Parathyroid adenoma (tissue), 2 donors: ENCODE data around the gene HMBS.
"Not testable (repeated sequence)": the region's sequence is repeated elsewhere in the genome, so short reads cannot be mapped to it uniquely, and the experiment has no call there.

Experiments
- H2AFZ ChIP-seq: fragments of 300-600 bp; sonication (generic); one replicate; pipeline ENCODE4 v1.7.0; 2017; ENCODE audit warnings: antibody characterized with exemption, mild to moderate bottlenecking
- H3K27ac ChIP-seq: fragments of 300-600 bp; sonication (generic); one replicate; pipeline ENCODE4 v1.7.0; 2017
- H3K27me3 ChIP-seq: fragments of 300-600 bp; sonication (generic); one replicate; pipeline ENCODE4 v1.7.0; 2017; ENCODE audit warnings: low read length; ENCODE audit not compliant: control insufficient read depth, insufficient read depth
- H3K36me3 ChIP-seq: fragments of 300-600 bp; sonication (generic); one replicate; pipeline ENCODE4 v1.7.0; 2017; ENCODE audit warnings: low read length; ENCODE audit not compliant: control insufficient read depth, insufficient read depth
- H3K4me1 ChIP-seq: fragments of 300-600 bp; sonication (generic); one replicate; pipeline ENCODE4 v1.7.0; 2017; ENCODE audit warnings: control low read depth
- H3K4me2 ChIP-seq: fragments of 300-600 bp; sonication (generic); one replicate; pipeline ENCODE4 v1.7.0; 2017; ENCODE audit warnings: low read length
- H3K4me3 ChIP-seq: fragments of 300-600 bp; sonication (generic); one replicate; pipeline ENCODE4 v1.7.0; 2017; ENCODE audit warnings: low read depth, low read length
- H3K79me2 ChIP-seq: fragments of 300-600 bp; sonication (generic); one replicate; pipeline ENCODE4 v1.7.0; 2017; ENCODE audit warnings: control low read depth
- H3K9ac ChIP-seq: fragments of 300-600 bp; sonication (generic); one replicate; pipeline ENCODE4 v1.7.0; 2017; ENCODE audit warnings: mild to moderate bottlenecking
- H3K9me3 ChIP-seq: fragments of 300-600 bp; sonication (generic); one replicate; pipeline ENCODE4 v1.7.0; 2017; ENCODE audit warnings: low read length; ENCODE audit not compliant: control insufficient read depth
- TF ChIP-seq, protein P1 (sequence below): fragments of 300-600 bp; sonication (generic); IDR thresholded peaks from one replicate; pipeline ENCODE4 v1.7.0; 2017; ENCODE audit warnings: antibody characterized with exemption, mild to moderate bottlenecking
- donor health status: primary hyperparathyroidism.

HMBS gene

DNA sequence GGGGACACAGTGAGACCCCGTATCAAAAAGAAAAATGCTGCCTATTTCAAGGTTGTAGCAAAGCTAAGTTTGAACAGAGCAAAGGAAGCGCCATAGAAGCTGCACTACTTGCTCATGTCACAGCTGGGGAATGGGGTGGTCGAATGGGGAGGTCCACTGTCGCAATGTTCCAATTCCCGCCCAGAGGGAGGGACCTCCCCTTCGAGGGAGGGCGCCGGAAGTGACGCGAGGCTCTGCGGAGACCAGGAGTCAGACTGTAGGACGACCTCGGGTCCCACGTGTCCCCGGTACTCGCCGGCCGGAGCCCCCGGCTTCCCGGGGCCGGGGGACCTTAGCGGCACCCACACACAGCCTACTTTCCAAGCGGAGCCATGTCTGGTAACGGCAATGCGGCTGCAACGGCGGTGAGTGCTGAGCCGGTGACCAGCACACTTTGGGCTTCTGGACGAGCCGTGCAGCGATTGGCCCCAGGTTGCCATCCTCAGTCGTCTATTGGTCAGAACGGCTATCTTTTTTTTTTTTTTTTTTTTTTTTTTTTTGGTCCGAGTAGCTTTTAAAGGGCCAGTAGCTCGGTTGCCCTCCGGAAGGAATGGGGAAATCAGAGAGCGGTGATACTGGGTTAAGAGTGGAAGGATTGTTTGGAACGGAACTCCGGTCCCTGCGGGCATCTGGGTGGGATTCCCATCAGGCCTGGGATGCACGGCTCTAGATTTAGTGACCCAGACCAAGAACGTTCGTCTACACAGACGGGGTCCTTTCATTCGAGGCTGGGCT, at the start of gene HMBS:
Gene HMBS, plus strand, starts transcription at position 219 of the 774 bp plus-strand sequence. Its CDS starts 153 bp downstream, at position 372.
- TF ChIP-seq, protein P1, sequence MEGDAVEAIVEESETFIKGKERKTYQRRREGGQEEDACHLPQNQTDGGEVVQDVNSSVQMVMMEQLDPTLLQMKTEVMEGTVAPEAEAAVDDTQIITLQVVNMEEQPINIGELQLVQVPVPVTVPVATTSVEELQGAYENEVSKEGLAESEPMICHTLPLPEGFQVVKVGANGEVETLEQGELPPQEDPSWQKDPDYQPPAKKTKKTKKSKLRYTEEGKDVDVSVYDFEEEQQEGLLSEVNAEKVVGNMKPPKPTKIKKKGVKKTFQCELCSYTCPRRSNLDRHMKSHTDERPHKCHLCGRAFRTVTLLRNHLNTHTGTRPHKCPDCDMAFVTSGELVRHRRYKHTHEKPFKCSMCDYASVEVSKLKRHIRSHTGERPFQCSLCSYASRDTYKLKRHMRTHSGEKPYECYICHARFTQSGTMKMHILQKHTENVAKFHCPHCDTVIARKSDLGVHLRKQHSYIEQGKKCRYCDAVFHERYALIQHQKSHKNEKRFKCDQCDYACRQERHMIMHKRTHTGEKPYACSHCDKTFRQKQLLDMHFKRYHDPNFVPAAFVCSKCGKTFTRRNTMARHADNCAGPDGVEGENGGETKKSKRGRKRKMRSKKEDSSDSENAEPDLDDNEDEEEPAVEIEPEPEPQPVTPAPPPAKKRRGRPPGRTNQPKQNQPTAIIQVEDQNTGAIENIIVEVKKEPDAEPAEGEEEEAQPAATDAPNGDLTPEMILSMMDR: no peak
- H3K4me3 ChIP-seq: peak within 1 kb of the TSS; percentile 90
- H3K36me3 ChIP-seq: no peaks in the 10 kb centered on the region
- H3K27me3 ChIP-seq: no peaks in the 10 kb centered on the region
- H3K9ac ChIP-seq: no peak within 1 kb of the TSS
- H3K4me1 ChIP-seq: peaks cover 7% of the 10 kb centered on the region
- H3K79me2 ChIP-seq: no peaks in the 10 kb centered on the region
- peak within 1 kb of the TSS; percentile 75 for H3K4me2 ChIP-seq
- no peaks in the 10 kb centered on the region for H3K9me3 ChIP-seq
- peak within 1 kb of the TSS; percentile 95 for H2AFZ ChIP-seq
- H3K27ac ChIP-seq: peak within 1 kb of the TSS; percentile 78

DNA sequence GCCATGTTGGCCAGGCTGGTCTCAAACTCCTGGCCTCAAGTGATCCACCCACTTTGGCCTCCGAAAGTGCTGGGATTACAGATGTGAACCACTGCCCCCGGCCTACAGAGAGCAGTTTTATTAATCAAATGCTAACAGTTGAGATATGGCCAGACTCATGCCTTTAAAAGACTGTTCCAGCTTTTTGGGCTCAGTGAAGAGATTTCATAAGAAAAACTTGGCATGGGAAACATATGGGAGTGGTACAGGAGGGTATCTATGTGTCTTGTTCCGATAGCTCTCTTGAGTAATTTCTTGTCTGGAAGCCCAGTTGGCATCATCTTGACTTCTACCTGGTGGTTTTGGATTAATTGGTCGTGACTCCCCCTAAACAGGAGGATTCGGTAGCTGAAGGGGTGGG, 45.8 kb upstream of the HMBS start:
- no peak overlapping the region for H3K27ac ChIP-seq
- H3K9me3 ChIP-seq: no peaks in the 10 kb centered on the region
- no peak overlapping the region for H2AFZ ChIP-seq
- no peaks in the 10 kb centered on the region for H3K4me1 ChIP-seq
- no peak overlapping the region for H3K9ac ChIP-seq
- no peaks in the 10 kb centered on the region for H3K79me2 ChIP-seq
- TF ChIP-seq, protein P1: no peak
- H3K4me3 ChIP-seq: no peak overlapping the region
- H3K36me3 ChIP-seq: no peaks in the 10 kb centered on the region
- H3K4me2 ChIP-seq: no peak overlapping the region
- no peaks in the 10 kb centered on the region for H3K27me3 ChIP-seq

DNA sequence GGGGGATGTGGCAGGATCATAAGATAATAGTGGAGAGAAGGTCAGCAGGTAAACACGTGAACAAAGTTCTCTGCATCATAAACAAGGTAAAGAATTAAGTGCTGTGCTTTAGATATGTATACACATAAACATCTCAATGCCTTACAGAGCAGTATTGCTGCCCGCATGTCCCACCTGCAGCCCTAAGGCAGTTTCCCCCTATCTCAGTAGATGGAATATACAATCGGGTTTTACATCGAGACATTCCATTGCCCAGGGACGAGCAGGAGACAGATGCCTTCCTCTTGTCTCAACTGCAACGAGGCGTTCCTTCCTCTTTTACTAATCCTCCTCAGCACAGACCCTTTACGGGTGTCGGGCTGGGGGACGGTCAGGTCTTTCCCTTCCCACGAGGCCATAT, 45.2 kb upstream of the HMBS start:
- H3K9ac ChIP-seq, H3K27ac ChIP-seq, H2AFZ ChIP-seq, H3K9me3 ChIP-seq, H3K4me2 ChIP-seq, H3K4me1 ChIP-seq, H3K27me3 ChIP-seq, H3K79me2 ChIP-seq, H3K4me3 ChIP-seq, H3K36me3 ChIP-seq: not testable (repeated sequence)

DNA sequence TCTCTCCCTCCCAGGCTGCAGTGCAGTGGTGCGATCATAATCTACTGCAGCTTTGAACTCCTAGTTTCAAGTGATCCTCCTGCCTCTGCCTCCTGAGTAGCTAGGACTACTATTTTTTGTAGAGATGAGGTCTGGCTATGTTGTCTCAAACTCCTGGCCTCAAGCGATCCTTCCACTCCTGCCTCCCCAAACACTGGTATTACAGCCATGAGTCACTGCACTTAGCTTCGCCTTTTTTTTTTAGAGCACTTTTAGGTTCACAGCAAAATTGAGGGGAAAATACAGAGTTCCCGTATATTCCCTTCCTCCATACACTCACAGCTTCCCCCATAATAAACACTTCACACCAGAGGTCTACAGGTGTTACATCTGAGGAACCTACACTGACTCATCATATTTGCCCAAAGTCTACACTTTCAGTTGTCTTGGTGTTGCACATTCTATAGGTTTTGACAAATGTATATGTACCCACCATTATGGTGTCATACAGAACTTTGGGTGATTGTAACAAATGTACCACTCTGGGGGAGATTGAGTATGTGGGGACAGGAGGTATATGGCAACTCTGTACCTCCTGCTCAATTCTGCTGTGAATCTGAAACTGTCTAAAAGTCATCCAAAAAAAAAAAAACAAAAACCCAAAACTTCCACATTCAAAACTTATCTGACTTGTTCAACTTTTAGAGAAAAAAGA, 42.7 kb upstream of the HMBS start:
- Histone ChIP-seq H3K4me3 (no peak overlapping the region), H3K27ac (no peak overlapping the region), H2AFZ (no peak overlapping the region), H3K79me2 (no peaks in the 10 kb centered on the region), H3K9ac (no peak overlapping the region), H3K9me3 (no peaks in the 10 kb centered on the region), H3K4me1 (no peaks in the 10 kb centered on the region), H3K27me3 (no peaks in the 10 kb centered on the region), H3K4me2 (no peak overlapping the region), H3K36me3 (no peaks in the 10 kb centered on the region)
- TF ChIP-seq, protein P1: no peak

DNA sequence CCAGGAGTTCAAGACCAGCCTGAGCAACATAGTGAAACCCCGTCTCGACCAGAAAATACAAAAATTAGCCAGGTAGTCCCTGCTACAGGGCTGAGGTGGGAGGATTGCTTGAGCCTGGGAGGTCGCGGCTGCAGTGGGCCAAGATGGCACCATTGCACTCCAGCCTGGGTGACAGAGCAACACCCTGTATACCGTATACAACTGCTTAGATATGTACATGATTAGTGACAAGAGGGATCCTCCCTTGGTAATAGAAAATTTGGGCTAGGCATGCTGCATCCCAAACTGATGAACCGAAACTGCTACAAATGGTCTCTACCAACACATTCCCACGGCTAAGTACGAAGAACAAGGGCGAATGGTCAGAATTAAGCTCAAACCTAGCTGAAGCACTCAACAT, 41.8 kb upstream of the HMBS start:
- Histone ChIP-seq H3K27me3 (no peaks in the 10 kb centered on the region), H3K79me2 (no peaks in the 10 kb centered on the region), H3K4me1 (no peaks in the 10 kb centered on the region), H3K36me3 (no peaks in the 10 kb centered on the region), H3K4me3 (no peak overlapping the region), H3K27ac (no peak overlapping the region), H2AFZ (no peak overlapping the region), H3K9ac (no peak overlapping the region), H3K9me3 (no peaks in the 10 kb centered on the region), H3K4me2 (no peak overlapping the region)
- TF ChIP-seq, protein P1: no peak
